K562 (cell line): Measurements from ENCODE around the gene ACOT9. TPM values are rescaled to one million over a fixed set of nuclear protein-coding genes. Genes with fewer than 3 reads are reported as not detected.

Experiments
- ATAC-seq: fragments of 200-7000 bp; cut with Tn5 transposase; 3 replicates; pipeline ENCODE4 v1.9.1; 2020; ENCODE audit warnings: moderate library complexity
- BruUV-seq: library from RNA; stranded (reverse); fragments of 400-500 nt; replicated peaks from 2 replicates; lab custom pipeline; 2021; lab: Mats Ljungman, UMichigan
- CTCF ChIA-PET: fragments of 300-600 bp; formaldehyde crosslinking; extraction: SDS; loops from one replicate; lab custom pipeline; 2021; ENCODE audit warnings: low intra/inter-chr PET ratio; lab: Yijun Ruan, JAX
- POLR2A ChIA-PET: fragments of 300-600, 350-650 bp; sonication (Branson Sonifier 250); formaldehyde crosslinking; extraction: SDS; loops from one replicate; lab custom pipeline; 2021; ENCODE audit warnings: antibody characterized with exemption, inconsistent platforms; lab: Yijun Ruan, JAX
- DNase-seq, 4 experiments: peaks; one replicate each; pipeline versions ENCODE4 v3.0.0 to v3.0.0-alpha.2; 2011 to 2018; ENCODE audit warnings: low spot score in 3 of 4, mixed read lengths in 3 of 4; ENCODE audit errors: extremely low read depth in 1 of 4
- FAIRE-seq: peaks from 2 replicates; lab custom pipeline; 2011; peaks lifted over from hg19 to GRCh38; lab: Jason Lieb, UNC
- H2AFZ ChIP-seq: 2 replicates; pipeline ENCODE4 v1.6.0; 2011; ENCODE audit warnings: low read depth, low read length, control low read depth, inconsistent platforms
- H3K27ac ChIP-seq: fragments of 200-600 bp; 3 replicates; pipeline ENCODE4 v1.8.0; 2011; ENCODE audit warnings: low read depth, mild to moderate bottlenecking, control low read depth, inconsistent platforms, low read length, moderate library complexity, mixed read lengths; ENCODE audit errors: extremely low read depth
- H3K27me3 ChIP-seq, 2 experiments: fragments of 300-600 bp in 1 of 2; 2 replicates in 1 of 2; 3 replicates in 1 of 2; pipeline versions ENCODE4 v1.6.0 to v1.8.0; 2011; ENCODE audit warnings: inconsistent platforms in 2 of 2, low read length in 2 of 2, mild to moderate bottlenecking in 1 of 2, mixed read lengths in 1 of 2, moderate library complexity in 1 of 2; ENCODE audit not compliant: control insufficient read depth in 2 of 2, insufficient read depth in 2 of 2
- H3K36me3 ChIP-seq: fragments of 300-600 bp; 3 replicates; pipeline ENCODE4 v1.8.0; 2011; ENCODE audit warnings: mild to moderate bottlenecking, low read length, inconsistent platforms; ENCODE audit not compliant: control insufficient read depth, insufficient read depth
- H3K4me1 ChIP-seq, 2 experiments: fragments of 200-600 bp in 1 of 2; replicated peaks in 1 of 2; 2 replicates in 1 of 2; 3 replicates in 1 of 2; pipeline versions ENCODE4 v1.5.1 to v1.8.0; 2011; ENCODE audit warnings: inconsistent platforms in 2 of 2, low read length in 2 of 2, mild to moderate bottlenecking in 1 of 2, mixed read lengths in 1 of 2, moderate library complexity in 1 of 2; ENCODE audit not compliant: control insufficient read depth in 2 of 2, insufficient read depth in 2 of 2
- H3K4me2 ChIP-seq: 2 replicates; pipeline ENCODE4 v1.6.1; 2011; ENCODE audit warnings: low read length, control low read depth, inconsistent platforms, mixed read lengths; ENCODE audit not compliant: insufficient read depth
- H3K4me3 ChIP-seq: fragments of 200-600 bp; sonication (generic), shearing (Covaris generic); 2 replicates; pipeline ENCODE4 v1.5.1; 2016; ENCODE audit warnings: control low read depth, inconsistent platforms
- H3K79me2 ChIP-seq: fragments of 200-600 bp; 3 replicates; pipeline ENCODE4 v1.8.0; 2011; ENCODE audit warnings: low read length, inconsistent platforms; ENCODE audit not compliant: control insufficient read depth, insufficient read depth
- H3K9ac ChIP-seq, 2 experiments: 2 replicates each; pipeline versions ENCODE4 v1.6.0 to v1.6.1; 2011; ENCODE audit warnings: low read depth in 2 of 2, low read length in 2 of 2, control low read depth in 1 of 2, inconsistent platforms in 1 of 2, mild to moderate bottlenecking in 1 of 2, mixed read lengths in 1 of 2; ENCODE audit not compliant: insufficient read depth in 1 of 2
- H3K9me1 ChIP-seq: one replicate; pipeline ENCODE4 v1.6.0; 2011; ENCODE audit warnings: inconsistent platforms, mild to moderate bottlenecking, low read length, moderate library complexity; ENCODE audit not compliant: control insufficient read depth, insufficient read depth
- H3K9me3 ChIP-seq: replicated peaks from 2 replicates; pipeline ENCODE4 v1.5.1; 2011; ENCODE audit warnings: low read depth, low read length, inconsistent platforms; ENCODE audit not compliant: control insufficient read depth, insufficient read depth
- H4K20me1 ChIP-seq: replicated peaks from 2 replicates; pipeline ENCODE4 v1.6.1; 2011; ENCODE audit warnings: low read length, inconsistent platforms, mixed read lengths; ENCODE audit not compliant: control insufficient read depth, insufficient read depth
- GATA2 ChIP-seq: sonication (generic); formaldehyde crosslinking; IDR thresholded peaks from 2 replicates; pipeline ENCODE4 v1.4.0; 2020; ENCODE audit warnings: mild to moderate bottlenecking, missing genetic modification reagents
- ZNF197 ChIP-seq: fragments of 200-800 bp; sonication (Bioruptor generic); IDR thresholded peaks from 2 replicates; pipeline ENCODE4 v1.6.1; 2016; ENCODE audit warnings: low read depth, missing genetic modification characterization, missing compliant biosample characterization
- in situ Hi-C: fragments of 300-500 bp; cut with MboI; formaldehyde crosslinking; loops from 4 replicates; pipeline ENCODE4 v1.15.0; 2018; ENCODE audit warnings: inconsistent platforms, mixed read lengths
- intact Hi-C: fragments of 100-400 bp; cut with micrococcal nuclease; formaldehyde crosslinking; loops from 2 replicates; pipeline ENCODE4 v1.14.2; 2022
- polyA plus RNA-seq, 8 experiments: library from polyadenylated mRNA; depleted of rRNA in 4 of 8; stranded (reverse) in 5 of 8; unstranded in 3 of 8; fragments of >200 nt; fragmentation: Nextera tagmentation in 2 of 8; fragmentation: Illumina TruSeq in 1 of 8; extraction: Ambion mirVana in 2 of 8; extraction: Trizol in 1 of 8; gene quantifications; 2 replicates each; pipeline versions ENCODE4 v1.2.1 to v1.2.3, GENCODE V29; 2011 to 2014; ENCODE audit warnings: inconsistent platforms in 1 of 8, missing spikeins in 1 of 8
- total RNA-seq, 7 experiments: library from RNA; depleted of rRNA in 6 of 7; stranded (reverse); fragments of >200 nt in 6 of 7; fragmentation: Illumina TruSeq in 2 of 7; extraction: Trizol in 2 of 7; gene quantifications; 2 replicates each; pipeline versions ENCODE4 v1.2.1 to v1.2.3, GENCODE V29; 2011 to 2021; ENCODE audit warnings: low replicate concordance in 1 of 7
- TF ChIP-seq, protein P1 (sequence below), 3 experiments: IDR thresholded peaks in 2 of 3; conservative IDR thresholded peaks in 1 of 3; 2 replicates each; pipeline ENCODE4 v1.5.1; 2011 to 2012; ENCODE audit warnings: low read length in 3 of 3, mild to moderate bottlenecking in 3 of 3, control low read depth in 2 of 3, improper control_type of control experiment in 1 of 3, inconsistent platforms in 1 of 3, low read depth in 1 of 3, mixed read lengths in 1 of 3, moderate library complexity in 1 of 3; ENCODE audit not compliant: insufficient read depth in 2 of 3
- TF ChIP-seq, protein P2 (sequence below): fragments of 250-450 bp; sonication (Bioruptor Pico); IDR thresholded peaks from 2 replicates; pipeline ENCODE4 v1.5.0; 2021

ACOT9 gene
- total and polyA plus RNA-seq, 9 of the 15 experiments (the other 6 are each of a cell fraction or from before 2014, with no cell fraction given) = 31.2 to 80.9 (median 45.3) TPM

DNA sequence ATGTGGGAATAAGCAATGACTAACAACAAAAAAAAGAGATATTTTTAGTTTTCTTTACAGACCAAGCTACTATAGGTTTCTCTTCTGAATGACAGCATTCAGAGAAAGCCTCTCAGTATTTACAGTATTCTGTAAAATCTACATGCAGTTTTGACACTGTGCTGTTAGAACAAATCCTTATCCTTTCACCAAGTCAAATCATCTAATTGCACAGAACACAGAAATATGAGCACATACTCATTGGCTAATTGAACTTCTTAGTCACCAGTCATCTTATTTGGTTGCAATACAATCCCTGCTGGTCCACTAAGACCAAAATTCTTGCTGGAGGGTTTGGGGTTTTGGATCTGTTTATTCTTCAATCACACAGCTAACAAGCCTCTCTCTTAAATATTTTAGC is 5.7 kb downstream of the ACOT9 start:
- Histone ChIP-seq H3K4me2 (no peak overlapping the region), H3K36me3 (peaks cover 16% of the 10 kb centered on the region; the same call in 2 of the 3 replicates), H3K9me1 (no peaks in the 10 kb centered on the region), H3K4me3 (no peak overlapping the region), H3K27ac (no peak overlapping the region), H3K79me2 (peaks cover 51% of the 10 kb centered on the region), H3K9me3 (no peaks in the 10 kb centered on the region), H3K9ac (no peak overlapping the region), H3K4me1 (peaks cover 0 to 10% of the 10 kb centered on the region in 2 experiments; a peak in 2 of 5 replicates), H2AFZ (no peak overlapping the region), H3K27me3 (no peaks in the 10 kb centered on the region), H4K20me1 (0 out of 2 replicates have a peak, but pooled peaks cover 4% of the 10 kb centered on the region)
- BruUV-seq = no TSS peak
- in situ Hi-C loops = no loop called here
- ATAC-seq (no peak), FAIRE-seq (no peak), DNase-seq (no peak)
- ChIA-PET POLR2A (interaction anchor here (0.7 to 1.2 kb wide), 2 partner anchors 170 to 299 kb away, joined by 3 read pairs; no protein-coding TSS in a partner anchor), CTCF (no interaction called here)
- TF ChIP-seq GATA2 (CRISPR knock-in tag) (no peak), ZNF197 (CRISPR knock-in tag) (no peak)
- TF ChIP-seq, protein P1, sequence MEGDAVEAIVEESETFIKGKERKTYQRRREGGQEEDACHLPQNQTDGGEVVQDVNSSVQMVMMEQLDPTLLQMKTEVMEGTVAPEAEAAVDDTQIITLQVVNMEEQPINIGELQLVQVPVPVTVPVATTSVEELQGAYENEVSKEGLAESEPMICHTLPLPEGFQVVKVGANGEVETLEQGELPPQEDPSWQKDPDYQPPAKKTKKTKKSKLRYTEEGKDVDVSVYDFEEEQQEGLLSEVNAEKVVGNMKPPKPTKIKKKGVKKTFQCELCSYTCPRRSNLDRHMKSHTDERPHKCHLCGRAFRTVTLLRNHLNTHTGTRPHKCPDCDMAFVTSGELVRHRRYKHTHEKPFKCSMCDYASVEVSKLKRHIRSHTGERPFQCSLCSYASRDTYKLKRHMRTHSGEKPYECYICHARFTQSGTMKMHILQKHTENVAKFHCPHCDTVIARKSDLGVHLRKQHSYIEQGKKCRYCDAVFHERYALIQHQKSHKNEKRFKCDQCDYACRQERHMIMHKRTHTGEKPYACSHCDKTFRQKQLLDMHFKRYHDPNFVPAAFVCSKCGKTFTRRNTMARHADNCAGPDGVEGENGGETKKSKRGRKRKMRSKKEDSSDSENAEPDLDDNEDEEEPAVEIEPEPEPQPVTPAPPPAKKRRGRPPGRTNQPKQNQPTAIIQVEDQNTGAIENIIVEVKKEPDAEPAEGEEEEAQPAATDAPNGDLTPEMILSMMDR (IDR thresholded peaks at IDR 0.05 in 2 of 3, conservative IDR thresholded peaks at IDR 0.05 in 1 of 3; ENCODE audit: insufficient read depth in 2 of 3, low read depth in 1 of 3, low read length in 3 of 3) = no peak
- TF ChIP-seq, protein P2, sequence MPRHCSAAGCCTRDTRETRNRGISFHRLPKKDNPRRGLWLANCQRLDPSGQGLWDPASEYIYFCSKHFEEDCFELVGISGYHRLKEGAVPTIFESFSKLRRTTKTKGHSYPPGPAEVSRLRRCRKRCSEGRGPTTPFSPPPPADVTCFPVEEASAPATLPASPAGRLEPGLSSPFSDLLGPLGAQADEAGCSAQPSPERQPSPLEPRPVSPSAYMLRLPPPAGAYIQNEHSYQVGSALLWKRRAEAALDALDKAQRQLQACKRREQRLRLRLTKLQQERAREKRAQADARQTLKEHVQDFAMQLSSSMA (CRISPR knock-in tag) = no peak
- intact Hi-C loops = no loop called here
